Measurements from ENCODE around the gene SMTN.

GRCh38 chr22:31135706-31136105 lies 54.6 kb downstream of the SMTN start:
- TF ChIP-seq RCOR1 (IDR thresholded peaks at IDR 0.05; ENCODE audit: low read length) (no peak), RFX5 (IDR thresholded peaks at IDR 0.05; ENCODE audit: low read length) (no peak), CTCF (IDR thresholded peaks at IDR 0.05) (no peak), REST (IDR thresholded peaks at IDR 0.05; ENCODE audit: low read depth, low read length) (no peak), USF2 (IDR thresholded peaks at IDR 0.05; ENCODE audit: borderline replicate concordance, low read depth, low read length) (no peak), EP300 (IDR thresholded peaks at IDR 0.05; ENCODE audit: borderline replicate concordance in 1 of 2, low read depth in 1 of 2, low read length in 1 of 2) (no peak), RAD21 (IDR thresholded peaks at IDR 0.05; ENCODE audit: low read length) (no peak), POLR2AphosphoS5 (IDR thresholded peaks at IDR 0.05; ENCODE audit: low read depth, low read length) (no peak), CHD2 (IDR thresholded peaks at IDR 0.05; ENCODE audit: low read length, partially characterized antibody) (no peak), TCF12 (IDR thresholded peaks at IDR 0.05) (no peak), MAX (IDR thresholded peaks at IDR 0.05; ENCODE audit: low read depth) (no peak), FOXJ3 (CRISPR knock-in tag; IDR thresholded peaks at IDR 0.05) (no peak), JUND (IDR thresholded peaks at IDR 0.05) (no peak)

Measured in SK-N-SH (cell line).